Measurements from ENCODE around the gene BNIP3.

- no peak for TF ChIP-seq CTCF (conservative IDR thresholded peaks at IDR 0.05; ENCODE audit: low read depth, low read length)
- TF ChIP-seq EZH2 (IDR thresholded peaks at IDR 0.05; ENCODE audit: borderline replicate concordance, low read depth, low read length, poor library complexity, severe bottlenecking) = no peak
Measured at GRCh38 chr10:131998845-131999681, 17.3 kb upstream of the BNIP3 start.

Data from A673 (cell line).